Epithelial cell of prostate (primary cell): ENCODE results near the gene YBEY.
"Not testable (repeated sequence)": the region's sequence is repeated elsewhere in the genome, so short reads cannot be mapped to it uniquely, and the experiment has no call there.

Experiments used
- DNase-seq: peaks from one replicate; pipeline ENCODE4 v3.0.0-alpha.2; 2011; ENCODE audit warnings: low read depth, low spot score
- H3K27ac ChIP-seq: fragments of 450-650 bp; 2 replicates; pipeline ENCODE4 v1.5.1; 2017; ENCODE audit warnings: mild to moderate bottlenecking

Gene YBEY

DNA sequence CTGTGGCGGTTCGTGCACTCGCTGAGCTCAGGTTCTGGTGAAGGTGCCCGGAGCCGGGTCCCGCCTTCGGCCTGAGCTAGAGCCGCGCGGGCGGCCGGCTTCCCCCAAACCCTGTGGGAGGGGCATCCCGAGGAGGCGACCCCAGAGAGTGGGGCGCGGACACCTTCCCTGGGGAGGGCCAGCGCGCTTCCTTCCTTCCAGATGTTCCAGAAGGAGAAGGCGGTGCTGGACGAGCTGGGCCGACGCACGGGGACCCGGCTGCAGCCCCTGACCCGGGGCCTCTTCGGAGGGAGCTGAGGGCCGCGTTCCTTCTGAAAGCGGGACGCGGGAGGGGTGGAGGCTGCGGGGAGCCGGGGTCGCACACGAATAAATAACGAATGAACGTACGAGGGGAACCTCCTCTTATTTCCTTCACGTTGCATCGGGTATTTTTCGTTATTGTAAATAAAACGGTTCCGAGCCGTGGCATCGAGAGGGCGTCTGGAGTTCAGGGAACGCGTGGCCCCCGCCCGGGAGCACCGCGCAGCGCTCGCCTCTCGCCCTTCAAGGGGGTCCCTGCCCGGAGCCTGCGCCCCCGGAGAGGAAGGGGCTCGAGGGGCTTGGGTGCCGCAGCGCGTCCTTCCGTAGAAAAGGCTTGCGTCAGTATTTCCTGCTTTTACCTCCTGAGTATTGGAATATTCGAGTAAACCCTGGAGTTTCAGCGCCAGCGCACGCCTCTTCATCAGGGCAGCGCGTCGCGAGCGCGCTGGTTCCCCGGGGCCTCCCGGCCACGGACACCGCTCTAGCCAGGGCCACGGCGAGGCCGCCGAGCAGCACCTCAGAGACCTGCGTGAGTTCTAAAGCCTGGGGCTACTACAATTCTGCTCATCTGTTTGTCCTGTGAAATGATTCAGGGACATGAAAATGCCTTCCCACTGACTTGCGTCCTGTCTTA lies 11.5 kb downstream of the YBEY start:
- no peak for DNase-seq
- no peak overlapping the region for H3K27ac ChIP-seq

DNA sequence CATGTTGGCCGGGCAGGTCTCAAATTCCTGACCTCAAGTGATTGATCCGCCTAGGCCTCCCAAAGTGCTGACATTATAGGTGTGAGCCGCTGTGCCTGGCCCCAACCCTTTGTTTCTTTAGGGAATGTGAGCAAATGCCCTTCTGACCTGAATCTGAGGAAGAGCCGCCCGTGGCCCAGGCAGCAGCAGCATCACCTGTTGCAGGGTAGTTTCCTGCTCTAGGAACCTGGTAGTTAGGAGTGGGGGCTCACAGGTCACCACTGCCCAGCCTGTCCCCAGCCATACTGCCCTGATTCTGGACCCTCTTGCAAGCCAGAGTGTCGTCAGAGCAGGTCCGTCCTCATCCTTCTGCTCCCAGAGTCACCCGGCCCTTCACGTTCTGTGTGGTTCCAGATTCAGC lies 13.0 kb downstream of the YBEY start:
- no peak overlapping the region for H3K27ac ChIP-seq
- no peak for DNase-seq

DNA sequence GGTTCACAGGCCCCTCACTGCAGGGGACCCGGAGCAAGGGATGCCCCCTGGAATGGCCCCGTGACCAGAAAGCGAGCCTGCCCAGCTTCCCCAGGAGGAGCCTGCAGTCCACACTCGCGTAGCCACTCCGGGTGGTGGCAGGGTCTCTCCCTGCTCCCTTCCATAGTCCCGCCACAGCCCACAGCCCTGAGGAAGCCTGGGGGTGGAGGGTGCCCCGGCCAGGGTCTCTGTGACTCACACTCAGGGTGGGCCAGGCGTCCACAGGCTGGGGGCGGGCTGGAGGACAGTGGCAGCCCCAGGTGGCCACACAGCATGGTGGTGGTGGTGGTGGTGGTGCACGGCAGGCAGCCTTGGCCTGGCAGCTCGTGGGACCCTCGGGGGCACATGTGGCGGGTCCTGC lies 15.6 kb downstream of the YBEY start:
- DNase-seq: no peak
- H3K27ac ChIP-seq: no peak overlapping the region

DNA sequence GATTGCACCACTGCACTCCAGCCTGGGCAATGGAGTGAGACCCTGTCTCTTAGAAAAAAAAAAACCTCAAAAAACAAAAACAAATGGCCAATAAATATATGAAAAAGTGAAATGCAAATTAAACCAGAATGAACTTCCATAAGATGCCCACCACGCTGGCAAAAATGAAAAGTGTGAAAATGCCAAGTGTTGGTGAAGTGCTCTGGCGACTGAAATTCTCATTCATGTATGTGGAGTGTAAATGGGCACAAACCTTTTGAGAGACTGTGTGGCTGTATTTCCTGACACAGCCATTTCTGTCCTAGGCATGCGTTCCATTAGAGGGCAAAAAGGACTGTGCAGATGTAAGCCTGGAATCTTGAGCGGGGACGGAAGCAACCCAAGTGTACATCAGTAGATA lies 18.3 kb downstream of the YBEY start:
- no peak for DNase-seq
- H3K27ac ChIP-seq: no peak overlapping the region

DNA sequence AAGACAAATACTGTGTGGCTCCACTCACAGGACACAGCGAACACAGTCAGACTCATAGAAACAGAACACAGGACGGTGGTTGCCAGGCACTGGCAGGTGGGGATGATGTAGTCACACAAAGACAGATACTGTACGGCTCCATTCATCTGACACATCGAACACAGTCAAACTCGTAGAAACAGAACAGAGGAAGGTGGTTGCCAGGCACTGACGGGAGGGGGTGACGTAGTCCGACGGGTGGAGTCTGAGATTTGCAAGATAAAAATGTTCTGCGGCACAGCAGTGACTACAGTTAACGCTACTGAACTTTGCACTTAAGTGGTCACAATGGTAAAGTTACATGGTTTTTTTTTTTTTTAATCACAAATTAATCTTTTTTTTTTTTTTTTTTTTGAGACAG lies 18.8 kb downstream of the YBEY start:
- H3K27ac ChIP-seq: no peak overlapping the region
- no peak for DNase-seq

DNA sequence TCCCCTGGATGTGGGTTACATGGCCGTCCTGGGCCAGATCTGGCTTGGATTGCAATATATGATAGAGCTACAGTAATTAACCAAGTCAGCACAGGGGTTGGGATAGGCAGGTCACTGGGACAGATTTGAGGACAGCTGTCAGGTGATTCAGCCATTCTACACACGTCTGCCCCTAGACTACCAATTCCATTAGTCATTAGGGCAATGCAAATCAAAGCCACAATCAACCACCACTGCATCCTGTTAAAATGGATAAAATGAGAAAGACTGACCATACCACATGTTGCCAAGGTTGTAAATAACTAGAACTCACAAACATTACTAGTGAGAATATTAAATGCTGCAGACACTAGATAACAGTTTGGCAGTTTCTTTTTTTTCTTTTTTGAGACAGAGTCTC lies 21.5 kb downstream of the YBEY start:
- no peak for DNase-seq
- no peak overlapping the region for H3K27ac ChIP-seq

DNA sequence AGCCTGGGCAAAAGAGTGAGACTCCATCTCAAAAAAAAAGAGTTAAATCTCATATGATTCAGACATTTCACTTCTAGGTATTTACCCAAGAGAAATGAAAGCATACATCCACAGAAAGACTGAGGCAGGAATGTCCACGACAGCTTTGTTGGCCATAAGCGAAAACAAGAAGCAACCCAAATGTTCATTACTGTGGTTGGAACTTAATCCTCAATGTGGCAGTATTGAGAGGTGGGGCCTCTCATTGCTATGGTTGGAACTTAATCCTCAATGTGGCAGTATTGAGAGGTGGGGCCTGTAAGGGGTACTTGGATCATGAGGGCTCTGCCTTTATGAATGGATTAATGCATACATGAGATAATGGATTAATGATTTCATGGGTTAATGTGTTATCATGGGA lies 22.3 kb downstream of the YBEY start:
- DNase-seq: no peak
- no peak overlapping the region for H3K27ac ChIP-seq

DNA sequence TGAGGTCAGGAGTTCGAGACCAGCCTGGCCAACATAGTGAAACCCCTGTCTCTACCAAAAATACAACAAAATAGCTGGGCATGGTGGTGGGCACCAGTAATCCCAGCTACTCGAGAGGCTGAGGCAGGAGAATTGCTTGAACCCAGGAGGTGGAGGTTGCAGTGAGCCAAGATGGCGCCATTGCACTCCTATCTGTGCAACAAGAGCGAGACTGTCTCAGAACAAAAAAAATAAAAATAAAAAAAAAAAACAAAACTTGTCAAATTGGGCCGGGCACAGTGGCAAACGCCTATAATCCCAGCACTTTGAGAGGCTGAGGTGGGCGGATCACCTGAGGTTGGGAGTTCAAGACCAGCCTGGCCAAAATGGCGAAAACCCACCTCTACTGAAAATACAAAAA lies 24.1 kb downstream of the YBEY start:
- DNase-seq: not testable (repeated sequence)

DNA sequence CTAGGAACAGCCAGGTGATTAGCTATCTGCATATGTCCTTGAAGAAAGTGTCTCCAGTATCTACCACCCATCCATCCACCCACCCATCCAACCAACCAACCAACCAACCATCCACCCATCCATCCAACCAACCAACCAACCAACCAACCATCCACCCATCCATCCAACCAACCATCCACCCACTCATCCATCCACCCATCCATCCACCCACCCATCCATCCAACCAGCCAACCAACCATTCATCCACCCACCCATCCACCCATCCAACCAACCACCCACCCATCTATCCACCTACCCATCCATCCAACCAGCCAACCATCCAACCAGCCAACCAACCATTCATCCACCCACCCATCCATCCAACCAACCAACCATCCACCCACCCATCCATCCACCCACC lies 25.4 kb downstream of the YBEY start:
- no peak for DNase-seq
- no peak overlapping the region for H3K27ac ChIP-seq

More for the DNA sequence above, 24.1 kb downstream of the YBEY start:
- H3K27ac ChIP-seq: not testable (repeated sequence)

DNA sequence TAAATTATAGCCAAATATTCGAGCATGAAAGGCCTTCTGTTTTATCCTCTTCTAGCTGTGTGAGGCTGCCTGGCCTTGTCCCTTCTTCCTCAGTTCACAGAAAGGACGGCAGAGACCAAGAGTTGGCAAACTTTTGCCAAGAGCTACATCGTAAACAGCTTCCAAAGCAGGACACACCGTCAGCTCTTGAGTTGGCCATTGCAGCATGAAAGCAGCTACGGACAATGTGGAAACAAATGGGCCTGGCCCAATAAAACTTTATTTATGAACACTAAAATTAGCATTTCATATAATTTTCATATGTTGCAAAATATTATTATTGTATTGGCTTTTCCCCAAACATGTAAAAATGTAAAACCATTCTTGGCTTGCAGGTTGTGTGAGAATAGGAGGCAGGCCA lies 26.8 kb downstream of the YBEY start:
- DNase-seq: no peak
- H3K27ac ChIP-seq: no peak overlapping the region

DNA sequence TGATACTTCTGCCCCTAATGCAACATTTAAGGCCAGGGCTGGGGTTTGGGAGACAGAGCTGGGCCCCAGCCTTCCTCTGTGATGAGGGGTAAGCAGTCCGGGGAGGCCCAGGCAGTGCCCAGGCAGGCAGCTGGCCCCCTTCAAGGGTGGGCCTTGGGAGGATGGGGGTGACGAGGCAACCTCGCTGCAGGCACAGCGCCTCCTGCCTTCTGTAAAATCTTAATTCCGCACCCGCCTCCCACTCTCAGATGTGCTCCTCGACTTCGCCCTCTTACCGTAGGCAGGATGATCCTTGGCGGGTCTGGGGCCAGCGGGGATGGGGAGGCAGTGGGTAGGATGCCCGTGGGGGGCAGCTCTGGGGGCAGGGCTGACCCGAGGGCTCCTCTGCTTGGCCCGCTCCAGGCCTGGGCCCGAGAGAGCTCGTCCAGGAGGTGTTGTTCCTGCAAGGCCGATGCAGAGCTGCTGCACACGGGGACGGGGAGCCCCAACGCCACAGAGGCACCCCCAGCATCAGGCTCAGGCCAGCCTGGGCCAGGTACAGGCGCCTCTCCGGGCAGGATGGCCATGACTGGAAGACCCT lies 28.4 kb downstream of the YBEY start:
- no peak for DNase-seq
- H3K27ac ChIP-seq: no peak overlapping the region

DNA sequence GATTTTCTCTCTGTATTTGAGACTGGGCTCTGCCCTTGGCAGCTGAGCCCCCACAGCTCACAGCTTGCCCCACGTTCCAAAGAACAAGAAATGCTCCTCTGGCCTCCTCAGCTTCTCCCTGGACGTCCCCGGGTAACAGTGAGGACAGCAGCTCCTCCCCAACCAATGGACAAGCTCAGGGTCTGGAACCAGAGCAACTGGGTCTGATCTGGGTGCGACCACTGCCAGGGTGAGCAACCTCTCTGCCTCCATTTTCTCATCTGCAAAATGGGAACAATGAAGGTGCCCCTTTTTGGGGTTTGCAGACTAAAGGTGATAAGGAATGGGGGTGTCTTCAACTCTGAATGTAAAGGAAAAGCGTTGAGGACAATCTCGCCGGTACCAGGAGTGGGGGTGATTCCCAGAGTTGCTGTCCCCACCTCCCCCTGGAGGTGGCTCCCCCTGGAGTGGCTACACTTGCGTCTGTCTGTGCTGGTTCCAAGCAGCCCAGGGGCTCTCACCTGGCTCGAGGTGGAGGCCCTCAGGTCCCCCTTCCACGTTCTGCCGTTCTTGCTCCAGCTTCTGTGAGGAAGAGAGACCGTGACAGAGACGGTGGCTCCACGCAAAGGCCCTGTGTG lies 30.7 kb downstream of the YBEY start:
- DNase-seq: no peak

DNA sequence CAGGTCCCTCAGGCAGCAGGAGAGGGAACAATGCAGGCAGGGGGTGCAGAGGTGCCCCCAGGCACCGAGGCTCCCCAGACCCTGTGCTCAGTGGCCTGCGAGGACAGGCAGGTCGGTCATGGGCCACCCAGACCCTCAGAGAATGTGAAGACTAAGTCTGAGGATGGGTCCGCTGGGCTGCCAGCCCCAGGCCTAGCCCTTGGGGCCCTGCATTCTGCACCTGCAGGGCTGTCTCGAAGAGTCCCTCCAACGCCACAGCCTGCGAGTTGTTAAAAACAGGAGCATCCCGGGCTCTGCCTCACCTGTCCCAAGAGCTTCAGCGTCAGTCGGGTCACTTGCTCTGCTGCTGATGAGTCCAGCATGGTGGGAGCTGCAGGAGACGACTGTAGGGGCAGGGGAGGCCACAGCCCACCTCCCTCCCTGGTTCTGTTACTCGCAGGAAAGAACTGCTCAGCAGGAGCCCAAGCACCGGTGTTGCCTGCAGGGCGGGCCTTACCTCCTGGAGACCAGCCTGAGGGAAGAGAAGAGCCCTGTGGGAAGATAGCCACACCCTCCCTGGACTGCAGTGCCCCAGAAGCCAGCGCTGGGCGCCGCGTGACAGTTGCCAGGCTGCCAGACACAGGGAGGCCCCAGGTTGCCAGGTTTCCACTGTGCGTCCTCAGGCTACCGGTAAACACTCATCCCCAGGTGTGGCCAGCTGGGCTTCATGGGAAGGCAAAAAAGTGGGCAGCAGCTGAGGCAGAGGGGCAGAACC lies 31.7 kb downstream of the YBEY start:
- no peak overlapping the region for H3K27ac ChIP-seq
- DNase-seq: no peak

More for the DNA sequence above, 30.7 kb downstream of the YBEY start:
- no peak overlapping the region for H3K27ac ChIP-seq

DNA sequence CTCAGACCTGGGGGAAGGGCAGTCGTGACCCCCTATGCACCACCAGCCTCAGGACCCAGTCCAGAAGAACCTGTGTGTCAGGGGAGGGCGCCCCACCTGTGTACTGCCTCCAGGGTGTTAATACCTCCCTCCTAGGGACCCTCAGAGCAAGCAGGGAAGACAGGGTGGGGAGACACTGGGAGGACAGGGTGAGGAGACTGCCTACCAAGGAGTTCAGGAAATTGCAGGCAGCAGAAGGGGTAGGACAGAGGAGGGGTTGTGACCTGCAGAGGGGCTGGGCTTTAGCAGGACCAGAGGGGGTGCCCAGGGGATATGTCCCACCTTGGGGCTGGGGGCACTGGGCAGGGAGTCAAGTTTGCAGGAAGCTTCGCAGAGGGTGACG lies 32.3 kb downstream of the YBEY start:
- DNase-seq: no peak
- H3K27ac ChIP-seq: no peak overlapping the region

DNA sequence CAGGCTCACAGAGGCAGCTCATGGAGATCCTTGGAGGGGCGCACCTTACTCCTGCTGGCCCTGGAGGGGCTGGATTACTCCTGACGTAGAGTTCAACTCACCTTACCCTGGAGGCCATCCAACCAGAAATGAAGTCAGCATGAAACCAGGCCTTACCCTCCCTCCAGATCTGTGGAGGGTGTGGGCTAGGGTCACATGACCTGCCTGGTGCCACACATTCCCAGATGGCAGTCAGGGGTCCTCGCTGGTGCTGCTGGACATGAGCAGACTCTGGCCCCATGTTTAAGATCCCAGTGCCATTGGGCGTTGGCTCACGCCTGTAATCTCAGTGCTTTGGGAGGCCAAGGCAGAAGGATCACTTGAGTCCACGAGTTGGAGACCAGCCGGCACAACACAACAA lies 33.0 kb downstream of the YBEY start:
- no peak overlapping the region for H3K27ac ChIP-seq
- DNase-seq: no peak

DNA sequence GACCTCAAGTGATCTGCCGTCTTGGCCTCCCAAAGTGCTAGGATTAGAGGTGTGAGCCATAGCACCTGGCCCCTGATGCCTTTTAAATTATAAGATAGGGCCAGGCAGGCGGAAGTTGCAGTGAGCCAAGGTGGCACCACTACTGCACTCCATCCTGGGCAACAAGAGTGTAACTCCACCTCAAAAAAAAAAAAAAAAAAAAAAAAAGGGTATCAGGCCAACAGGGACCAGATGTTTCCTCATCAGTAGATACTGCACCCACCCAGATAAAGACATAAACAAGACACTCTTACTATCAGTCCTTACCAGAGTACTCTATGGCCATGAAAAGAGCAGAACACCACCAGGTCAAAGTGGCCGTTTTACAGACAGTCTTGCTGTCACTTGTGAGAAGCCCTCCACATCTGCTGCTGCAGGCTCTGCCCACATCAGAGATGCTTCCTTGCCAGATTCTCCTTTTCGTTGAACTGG lies 34.2 kb downstream of the YBEY start:
- no peak overlapping the region for H3K27ac ChIP-seq
- DNase-seq: no peak

DNA sequence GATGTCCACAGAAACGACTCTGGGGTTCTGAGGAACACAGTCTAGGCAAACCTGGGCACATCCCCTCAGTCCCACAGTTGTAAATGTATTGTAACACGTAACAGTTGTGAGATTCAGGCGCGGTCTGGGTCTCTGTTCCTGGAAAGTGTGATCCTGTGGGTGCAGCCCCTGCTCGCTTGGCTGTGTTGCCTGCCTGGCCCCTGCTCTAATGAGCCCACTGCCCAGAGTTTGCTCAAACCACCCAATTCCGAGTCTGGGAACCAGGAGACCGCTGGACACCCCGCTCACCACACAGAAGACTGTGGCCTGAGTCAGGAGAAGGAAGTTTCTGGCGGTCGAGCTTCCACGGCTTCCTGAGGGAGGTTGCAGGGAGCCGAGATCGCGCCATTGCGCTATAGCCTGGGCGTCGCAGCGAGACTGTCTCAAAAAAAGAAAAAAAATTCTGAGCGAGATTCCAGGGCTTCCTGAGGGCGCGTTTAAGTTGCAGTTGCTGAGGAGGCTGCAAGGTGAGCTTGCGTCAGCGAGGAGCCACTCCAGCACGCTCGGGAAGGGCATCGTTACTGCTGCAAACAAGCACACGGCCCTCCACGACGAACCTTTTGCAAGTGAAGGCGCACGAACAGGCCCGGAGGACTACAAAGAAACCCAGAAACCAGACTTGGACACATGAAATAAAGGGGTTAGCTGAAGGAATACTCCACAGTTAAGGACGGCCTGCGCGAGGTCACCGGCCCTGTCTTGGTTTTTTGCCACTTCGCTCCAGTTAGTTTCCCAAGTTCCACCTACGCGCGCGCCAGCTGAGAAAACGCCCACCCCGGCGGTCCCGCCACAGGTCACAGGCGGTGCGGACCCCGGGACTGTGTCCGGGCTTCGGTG lies 36.4 kb downstream of the YBEY start:
- no peak for DNase-seq
- H3K27ac ChIP-seq: peak overlapping the region; percentile 16

DNA sequence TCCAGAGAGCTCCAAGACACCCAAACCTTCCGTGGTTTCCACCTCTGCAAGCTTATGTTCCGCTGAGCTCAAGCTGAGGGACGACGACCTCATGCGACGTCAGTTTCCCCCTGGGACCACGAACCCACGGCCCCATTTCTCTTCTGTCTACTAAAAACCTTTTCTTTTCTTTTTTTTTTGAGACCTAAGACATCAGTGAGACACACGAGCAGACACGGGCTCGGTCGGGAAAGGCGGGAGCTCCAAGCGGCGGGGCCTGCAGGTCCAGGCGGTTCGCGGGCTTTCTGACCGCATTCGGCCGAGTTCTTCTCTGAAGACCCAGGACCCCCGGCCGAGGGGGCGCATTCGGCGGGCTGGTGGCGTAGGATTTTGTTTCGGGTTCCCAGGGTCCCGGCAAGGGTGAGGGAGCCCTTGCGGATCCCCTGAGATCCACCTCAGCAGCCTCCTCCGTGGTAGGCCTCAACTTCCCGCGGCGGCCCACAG lies 37.1 kb downstream of the YBEY start:
- H3K27ac ChIP-seq: peak overlapping the region; percentile 16
- DNase-seq: no peak

DNA sequence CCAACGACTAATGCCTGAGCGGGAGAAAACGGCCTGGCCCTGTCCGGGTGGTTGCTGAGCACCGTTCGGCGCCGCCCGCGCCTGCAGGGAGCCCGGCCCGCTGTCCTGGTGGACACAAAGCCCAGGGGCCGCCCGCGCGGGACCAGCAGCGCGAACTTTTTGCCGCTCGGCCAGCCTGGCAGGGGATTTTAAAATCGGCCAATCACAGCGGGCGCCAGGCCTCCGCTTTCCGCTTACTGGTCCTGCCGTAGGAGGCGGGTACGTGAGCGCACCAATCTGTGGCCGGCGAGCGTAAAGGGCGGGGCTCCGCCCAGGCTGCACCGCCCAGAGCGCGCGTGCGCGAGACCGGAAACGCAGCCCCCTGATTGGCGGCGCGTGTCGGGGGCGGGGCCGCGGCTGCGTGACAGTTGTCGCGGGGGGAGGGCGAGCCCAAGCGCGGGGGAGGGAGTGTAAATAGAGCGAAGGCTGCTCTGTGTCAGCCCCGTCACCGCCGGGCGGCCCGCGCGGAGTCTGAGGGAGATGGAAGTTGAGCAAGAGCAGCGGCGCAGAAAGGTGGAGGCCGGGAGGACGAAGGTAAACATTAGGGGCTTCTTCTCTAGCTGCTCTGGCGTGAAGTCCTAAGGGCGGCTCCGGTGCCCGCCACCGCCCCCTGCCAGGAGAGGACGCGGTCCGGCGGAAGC lies 37.7 kb downstream of the YBEY start, which contains the start of the genes C21orf58 and PCNT:
TSS of gene C21orf58 (minus strand) at position 161 of the 680 bp plus-strand sequence. CDS start 1,132 bp downstream, outside the sequence.
TSS of gene PCNT (plus strand) at position 447 of the 680 bp plus-strand sequence. CDS start at position 520, 73 bp downstream.
- peak within 1 kb of the TSS; percentile 89 for H3K27ac ChIP-seq
- DNase-seq: peak; percentile 89
